ENCODE data around the gene PHETA2.

The PHETA2 gene

DNA sequence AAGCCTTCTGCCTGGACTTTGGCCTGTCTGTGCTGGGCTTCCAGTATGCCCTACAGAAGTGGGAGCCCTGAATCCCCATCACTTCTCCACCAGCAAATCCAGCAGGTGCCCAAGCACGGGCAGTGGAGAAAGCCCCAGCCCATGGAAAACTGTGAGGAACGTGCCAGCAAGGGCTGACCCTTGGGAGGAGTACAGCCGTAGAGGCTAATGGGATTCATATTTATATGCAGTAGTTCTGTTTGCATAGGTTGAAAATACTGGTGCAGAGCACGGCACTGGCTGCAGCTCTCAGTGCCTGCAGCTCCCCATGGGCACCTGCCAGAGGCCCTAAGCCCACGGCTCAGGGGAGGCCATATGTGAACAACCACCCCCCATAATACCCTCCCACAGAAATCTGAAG is 13.6 kb upstream of the PHETA2 start:
- TF ChIP-seq, protein P1, sequence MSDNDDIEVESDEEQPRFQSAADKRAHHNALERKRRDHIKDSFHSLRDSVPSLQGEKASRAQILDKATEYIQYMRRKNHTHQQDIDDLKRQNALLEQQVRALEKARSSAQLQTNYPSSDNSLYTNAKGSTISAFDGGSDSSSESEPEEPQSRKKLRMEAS (IDR thresholded peaks at IDR 0.05; ENCODE audit: low read depth, low read length) = no peak
- TF ChIP-seq, protein P2, sequence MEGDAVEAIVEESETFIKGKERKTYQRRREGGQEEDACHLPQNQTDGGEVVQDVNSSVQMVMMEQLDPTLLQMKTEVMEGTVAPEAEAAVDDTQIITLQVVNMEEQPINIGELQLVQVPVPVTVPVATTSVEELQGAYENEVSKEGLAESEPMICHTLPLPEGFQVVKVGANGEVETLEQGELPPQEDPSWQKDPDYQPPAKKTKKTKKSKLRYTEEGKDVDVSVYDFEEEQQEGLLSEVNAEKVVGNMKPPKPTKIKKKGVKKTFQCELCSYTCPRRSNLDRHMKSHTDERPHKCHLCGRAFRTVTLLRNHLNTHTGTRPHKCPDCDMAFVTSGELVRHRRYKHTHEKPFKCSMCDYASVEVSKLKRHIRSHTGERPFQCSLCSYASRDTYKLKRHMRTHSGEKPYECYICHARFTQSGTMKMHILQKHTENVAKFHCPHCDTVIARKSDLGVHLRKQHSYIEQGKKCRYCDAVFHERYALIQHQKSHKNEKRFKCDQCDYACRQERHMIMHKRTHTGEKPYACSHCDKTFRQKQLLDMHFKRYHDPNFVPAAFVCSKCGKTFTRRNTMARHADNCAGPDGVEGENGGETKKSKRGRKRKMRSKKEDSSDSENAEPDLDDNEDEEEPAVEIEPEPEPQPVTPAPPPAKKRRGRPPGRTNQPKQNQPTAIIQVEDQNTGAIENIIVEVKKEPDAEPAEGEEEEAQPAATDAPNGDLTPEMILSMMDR (IDR thresholded peaks at IDR 0.05; ENCODE audit: low read depth, low read length) = no peak
- no peak for TF ChIP-seq POLR2A (IDR thresholded peaks at IDR 0.05; ENCODE audit: extremely low read depth, insufficient read length)
- TF ChIP-seq MYC (IDR thresholded peaks at IDR 0.05; ENCODE audit: low read depth, low read length) = no peak
- no peak for DNase-seq (ENCODE audit: low read depth)
- H3K4me3 ChIP-seq (ENCODE audit: low read depth, low read length) = no peak overlapping the region

DNA sequence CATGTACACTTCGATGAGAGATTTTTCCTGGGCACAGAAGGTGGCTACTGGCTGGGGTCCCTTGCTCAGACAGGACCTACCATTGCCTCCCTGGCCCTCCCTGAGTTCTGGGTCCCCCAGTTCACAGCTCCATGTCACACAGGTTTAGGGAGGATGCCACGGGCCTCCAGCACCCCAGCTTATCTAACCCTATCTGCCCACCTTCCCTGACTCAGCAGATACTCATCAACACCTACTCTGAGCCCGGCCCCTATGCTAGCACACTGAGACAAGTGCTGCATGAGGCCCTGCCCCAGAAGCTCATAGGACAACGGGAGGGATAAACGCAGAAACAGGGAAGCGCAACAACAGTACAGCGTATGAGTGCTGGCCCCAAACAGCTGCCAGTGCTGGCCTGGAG is 13.0 kb upstream of the PHETA2 start:
- H3K4me3 ChIP-seq (ENCODE audit: low read depth, low read length) = no peak overlapping the region
- TF ChIP-seq, protein P1 (IDR thresholded peaks at IDR 0.05; ENCODE audit: low read depth, low read length) = no peak
- TF ChIP-seq POLR2A (IDR thresholded peaks at IDR 0.05; ENCODE audit: extremely low read depth, insufficient read length) (no peak), MYC (IDR thresholded peaks at IDR 0.05; ENCODE audit: low read depth, low read length) (no peak)
- TF ChIP-seq, protein P2 (IDR thresholded peaks at IDR 0.05; ENCODE audit: low read depth, low read length) = no peak
- DNase-seq (ENCODE audit: low read depth) = no peak

DNA sequence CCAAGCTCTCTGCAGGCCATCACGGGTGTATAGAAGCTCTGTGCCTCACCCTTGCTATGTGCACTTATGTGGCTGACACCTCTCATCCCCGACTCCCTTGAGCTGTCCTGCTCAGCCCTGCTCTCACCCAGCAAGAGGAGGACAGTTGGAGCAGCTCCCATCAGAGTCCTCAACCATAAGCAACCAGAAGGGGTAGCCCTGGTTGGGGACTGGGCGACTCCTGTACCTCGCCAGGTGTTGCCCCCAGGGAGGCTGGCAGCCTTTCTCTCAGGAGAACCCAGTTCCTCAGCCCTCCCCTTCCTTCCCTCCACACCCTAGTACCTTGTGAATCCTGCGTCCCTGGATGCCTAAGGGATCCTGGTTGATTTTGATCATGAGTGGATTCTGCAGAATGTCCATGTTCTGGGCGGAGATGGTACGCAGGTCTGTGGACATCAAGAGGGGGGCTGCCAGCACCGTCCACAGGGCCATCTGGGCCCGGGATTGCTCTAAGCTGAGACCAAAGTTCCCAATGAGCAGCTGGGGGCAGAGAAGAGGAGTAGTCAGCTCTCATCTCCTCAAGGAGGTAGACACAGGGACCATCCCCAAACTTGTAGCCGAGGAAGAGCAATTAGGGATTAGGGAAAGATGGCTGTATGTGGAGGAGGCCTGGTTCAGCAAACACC is 11.4 kb upstream of the PHETA2 start:
- H3K4me3 ChIP-seq (ENCODE audit: low read depth, low read length) = no peak overlapping the region
- TF ChIP-seq, protein P2 (IDR thresholded peaks at IDR 0.05; ENCODE audit: low read depth, low read length) = no peak
- TF ChIP-seq, protein P1 (IDR thresholded peaks at IDR 0.05; ENCODE audit: low read depth, low read length) = no peak
- TF ChIP-seq MYC (IDR thresholded peaks at IDR 0.05; ENCODE audit: low read depth, low read length) = no peak
- no peak for TF ChIP-seq POLR2A (IDR thresholded peaks at IDR 0.05; ENCODE audit: extremely low read depth, insufficient read length)
- no peak for DNase-seq (ENCODE audit: low read depth)

DNA sequence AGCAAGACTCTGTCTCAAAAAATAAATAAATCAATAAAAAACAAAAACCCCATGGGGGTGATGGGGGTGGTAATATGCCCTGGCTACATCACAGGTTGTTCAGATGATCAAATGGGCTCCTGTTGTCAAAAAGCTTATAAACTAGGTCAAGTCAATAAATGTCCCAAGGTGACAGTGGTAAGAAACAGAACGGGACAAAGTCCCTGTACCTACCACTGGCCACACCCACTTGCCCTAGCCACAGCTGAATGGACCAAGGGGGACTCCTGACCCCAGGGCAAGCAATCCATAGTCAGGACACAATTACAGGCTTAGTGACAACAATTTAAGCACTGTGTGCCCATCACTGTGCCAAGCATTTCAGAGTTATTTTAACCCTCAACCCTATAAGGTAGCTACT is 9.4 kb upstream of the PHETA2 start:
- H3K4me3 ChIP-seq (ENCODE audit: low read depth, low read length) = no peak overlapping the region
- no peak for TF ChIP-seq MYC (IDR thresholded peaks at IDR 0.05; ENCODE audit: low read depth, low read length)
- TF ChIP-seq, protein P2 (IDR thresholded peaks at IDR 0.05; ENCODE audit: low read depth, low read length) = no peak
- TF ChIP-seq POLR2A (IDR thresholded peaks at IDR 0.05; ENCODE audit: extremely low read depth, insufficient read length) = no peak
- TF ChIP-seq, protein P1 (IDR thresholded peaks at IDR 0.05; ENCODE audit: low read depth, low read length) = no peak
- no peak for DNase-seq (ENCODE audit: low read depth)

DNA sequence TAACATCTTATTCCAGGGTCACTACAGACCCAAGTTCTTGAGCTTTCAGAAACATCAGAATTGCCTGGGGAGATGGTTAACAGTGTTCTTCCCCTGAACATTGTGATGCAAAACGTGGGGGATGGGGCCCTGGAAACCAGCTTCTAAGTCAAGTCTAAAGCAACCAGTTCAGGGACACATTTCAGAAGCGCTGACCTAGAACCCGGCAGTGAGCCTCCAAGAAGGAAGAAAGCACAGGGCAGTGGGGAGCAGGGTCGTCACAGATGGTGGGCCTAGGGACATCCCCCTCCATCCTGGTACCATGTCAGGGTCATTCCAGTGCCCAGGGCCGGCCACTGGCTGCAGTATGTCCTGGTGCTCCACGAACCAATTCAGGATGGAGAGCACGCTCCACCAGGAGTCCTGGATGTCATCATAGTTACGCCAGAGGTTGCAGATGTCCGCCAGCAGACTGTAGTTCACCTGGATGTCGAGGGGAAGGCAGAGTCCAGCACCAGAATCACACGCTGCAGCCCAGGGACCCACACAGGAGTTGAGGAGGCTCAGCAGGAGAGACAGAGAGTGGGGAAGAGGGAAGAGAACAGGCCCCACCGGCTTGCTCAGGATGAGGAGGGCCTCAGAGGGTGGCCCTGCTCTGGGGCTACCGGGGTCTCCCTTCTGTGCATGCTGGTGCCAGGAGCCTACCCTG is 8.5 kb upstream of the PHETA2 start:
- no peak for DNase-seq (ENCODE audit: low read depth)
- H3K4me3 ChIP-seq (ENCODE audit: low read depth, low read length) = no peak overlapping the region
- TF ChIP-seq, protein P1 (IDR thresholded peaks at IDR 0.05; ENCODE audit: low read depth, low read length) = no peak
- TF ChIP-seq, protein P2 (IDR thresholded peaks at IDR 0.05; ENCODE audit: low read depth, low read length) = no peak
- TF ChIP-seq MYC (IDR thresholded peaks at IDR 0.05; ENCODE audit: low read depth, low read length) (no peak), POLR2A (IDR thresholded peaks at IDR 0.05; ENCODE audit: extremely low read depth, insufficient read length) (no peak)
